GM18508 (cell line): ENCODE results near the gene RAMAC.
"Not testable (repeated sequence)": the region's sequence is repeated elsewhere in the genome, so short reads cannot be mapped to it uniquely, and the experiment has no call there.

Experiments
- ATAC-seq: cut with Tn5 transposase; IDR thresholded peaks from one replicate; pipeline ENCODE4 v1.9.1; 2021; ENCODE audit warnings: moderate number of reproducible peaks; ENCODE audit not compliant: insufficient read depth, unreplicated experiment

The RAMAC gene

DNA sequence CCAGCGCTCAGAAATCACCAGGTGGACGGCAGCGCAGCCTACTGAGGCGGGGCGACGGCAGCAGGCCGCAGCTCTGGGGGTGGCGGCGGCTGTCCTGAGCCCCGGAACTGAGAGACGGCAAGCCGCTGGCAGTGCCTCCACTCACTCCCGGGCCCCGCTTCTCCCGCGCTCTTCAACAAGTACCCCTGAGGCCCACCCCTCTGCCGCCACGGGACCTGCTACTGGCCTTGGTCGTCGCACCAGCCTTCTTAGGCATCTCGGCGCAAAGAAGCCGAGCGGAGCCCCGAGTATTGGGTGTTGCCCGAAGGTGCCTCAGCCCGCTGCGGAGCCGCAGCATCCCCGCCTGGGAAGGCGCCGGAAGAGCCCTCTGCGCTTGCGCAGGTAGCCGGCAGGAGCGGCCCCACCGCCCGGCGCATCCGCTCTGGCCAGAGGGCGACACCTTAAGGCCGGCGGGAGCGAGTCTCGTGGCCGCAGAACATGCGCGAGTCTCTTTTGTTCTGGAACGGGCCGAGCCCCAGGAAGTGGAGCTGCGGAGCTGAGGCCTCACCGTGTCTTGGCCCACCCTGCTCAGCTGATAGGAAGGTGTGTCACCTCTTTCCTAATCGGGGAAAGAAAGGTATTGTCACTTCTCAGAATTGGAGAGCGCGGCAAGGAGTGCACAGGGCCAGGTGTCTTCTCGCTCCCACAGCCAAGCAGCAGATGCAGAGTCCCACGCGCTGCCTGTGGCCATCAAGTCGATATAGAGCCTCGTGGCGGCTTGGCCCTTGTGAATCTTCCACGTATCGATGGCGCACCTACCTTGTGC, 25.5 kb downstream of the RAMAC start, which contains the start of gene C15orf40:
C15orf40 (minus strand) TSS at position 369 of the 805 bp plus-strand sequence; CDS start at position 337, 32 bp downstream.
- ATAC-seq: peak; percentile 58

DNA sequence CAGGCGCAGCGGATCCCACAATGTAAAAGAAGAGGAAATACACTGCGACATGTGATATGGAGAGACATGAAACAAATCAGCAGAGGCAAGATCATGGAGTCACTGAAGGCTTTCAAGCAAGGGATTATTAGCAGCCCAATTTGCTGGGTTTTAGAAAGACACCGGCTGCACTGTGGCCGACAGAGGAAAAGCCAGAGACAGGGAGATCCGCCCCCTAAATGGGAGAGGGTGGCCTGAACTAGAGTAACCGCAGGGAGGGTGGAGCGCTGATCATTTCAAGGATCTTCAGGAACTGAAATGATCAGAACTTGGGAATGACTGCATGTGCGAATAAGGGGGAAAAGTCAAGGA, 26.0 kb downstream of the RAMAC start:
- no peak for ATAC-seq

DNA sequence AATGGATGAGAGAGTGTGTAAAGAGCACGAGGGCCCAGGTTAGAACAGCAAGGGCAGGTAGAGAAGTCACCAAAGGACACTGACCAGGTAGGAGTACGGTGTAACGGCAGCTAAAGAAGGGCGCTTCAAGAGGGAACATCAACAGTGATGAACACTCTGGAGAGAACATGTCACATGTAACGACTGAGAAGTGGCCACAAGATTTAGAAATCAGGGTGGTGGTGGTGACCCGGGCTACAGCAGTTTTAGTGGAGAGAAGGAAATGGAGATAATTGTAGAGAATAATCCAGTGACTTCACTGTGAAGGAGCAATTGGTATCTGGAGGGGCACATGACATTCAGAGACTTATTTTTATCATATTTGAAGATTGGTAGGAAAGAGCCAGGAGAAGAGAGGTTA, 26.6 kb downstream of the RAMAC start:
- no peak for ATAC-seq

DNA sequence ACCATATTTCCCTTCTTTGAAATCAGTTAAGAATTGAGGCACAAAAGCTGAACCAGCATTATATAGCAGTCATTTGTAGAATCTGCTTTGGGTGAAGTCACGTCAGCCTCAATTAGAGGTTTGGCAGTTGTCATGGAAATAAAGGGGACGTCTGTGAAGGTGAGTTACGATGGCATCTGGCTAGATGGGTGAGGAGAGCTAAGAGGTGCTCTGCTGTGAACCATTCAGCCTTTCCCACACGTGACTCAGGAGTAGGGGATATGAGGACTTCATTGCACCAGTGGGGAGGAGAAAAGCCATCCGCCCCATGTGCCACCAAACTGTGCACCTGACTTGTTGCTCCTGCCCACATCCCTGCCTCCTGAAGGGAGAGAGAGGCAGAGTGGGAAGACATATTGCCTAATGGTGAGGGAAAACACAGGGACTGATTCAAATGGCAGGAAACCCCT, 28.2 kb downstream of the RAMAC start:
- ATAC-seq: no peak

DNA sequence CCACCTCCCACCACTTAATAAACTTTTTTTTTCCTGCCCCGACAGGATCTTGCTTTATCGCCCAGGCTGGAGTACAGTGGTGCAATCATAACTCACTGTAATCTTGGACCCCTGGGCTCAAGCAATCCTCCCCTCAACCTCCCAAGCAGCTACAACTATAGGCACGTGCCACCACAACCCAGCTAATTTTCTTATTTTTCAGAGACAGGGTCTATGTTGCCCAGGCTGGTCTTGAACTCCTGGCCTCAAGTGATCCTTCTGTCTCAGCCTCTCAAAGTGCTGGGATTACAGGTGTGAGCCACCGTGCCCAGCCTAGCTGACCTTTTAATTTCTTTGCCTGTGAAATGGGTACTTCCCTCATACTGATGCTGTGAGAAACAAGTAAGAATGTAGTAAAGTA, 29.4 kb downstream of the RAMAC start:
- ATAC-seq: no peak

DNA sequence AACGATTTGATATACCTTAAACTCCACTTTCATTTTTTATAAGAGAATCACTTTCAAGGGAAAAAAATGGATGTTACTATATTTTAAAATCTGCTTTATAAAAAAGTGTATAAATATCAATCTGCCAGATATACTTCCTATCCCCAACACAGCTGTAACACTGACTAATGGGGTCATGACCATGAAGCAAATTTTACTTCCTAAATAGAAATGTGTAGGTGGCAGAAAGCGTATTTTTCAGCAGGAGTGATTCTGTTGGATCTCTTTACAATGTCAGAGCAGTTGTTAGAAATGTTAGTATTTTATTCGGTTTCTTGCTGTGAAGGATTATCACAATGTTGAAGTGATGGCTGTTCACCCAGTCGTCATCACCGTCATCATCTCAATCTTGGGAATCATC, 30.9 kb downstream of the RAMAC start:
- ATAC-seq: no peak

DNA sequence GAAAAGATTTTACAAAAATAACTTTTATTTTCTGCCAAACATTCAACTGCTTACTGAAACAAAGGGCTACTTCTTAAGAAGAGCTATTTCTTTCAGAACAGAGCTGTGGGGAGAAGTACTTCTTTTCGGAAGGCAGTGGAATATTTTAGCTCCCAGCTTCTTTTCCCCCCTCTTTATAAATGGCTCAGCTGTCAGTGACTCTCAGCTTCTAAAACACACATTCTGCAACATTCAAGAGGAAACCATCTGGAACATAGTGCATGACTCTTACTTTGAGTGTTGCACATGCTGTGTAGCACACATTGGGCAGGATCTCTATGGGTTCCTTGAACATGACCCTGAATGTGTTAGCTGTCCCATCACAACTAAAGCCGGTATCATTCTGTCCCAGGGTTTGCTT, 32.4 kb downstream of the RAMAC start:
- no peak for ATAC-seq

DNA sequence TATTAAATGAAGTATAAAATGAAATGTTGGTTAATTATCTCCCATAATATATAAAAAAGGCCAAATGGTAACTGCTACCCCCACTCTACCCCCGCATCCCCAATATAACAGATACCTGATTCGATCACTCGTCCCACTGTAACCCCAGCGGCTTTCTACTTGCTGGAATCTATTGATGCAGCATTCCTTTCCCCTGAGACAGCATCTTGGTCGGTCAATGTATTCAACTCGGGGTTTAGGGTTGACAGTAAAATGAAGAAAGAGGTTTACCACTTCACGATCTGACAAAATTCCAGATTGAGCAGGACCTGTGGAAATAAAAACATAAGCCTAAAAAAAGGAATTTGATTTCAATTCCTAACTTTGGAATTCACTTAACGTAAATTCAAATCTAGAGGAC, 44.0 kb downstream of the RAMAC start:
- no peak for ATAC-seq

DNA sequence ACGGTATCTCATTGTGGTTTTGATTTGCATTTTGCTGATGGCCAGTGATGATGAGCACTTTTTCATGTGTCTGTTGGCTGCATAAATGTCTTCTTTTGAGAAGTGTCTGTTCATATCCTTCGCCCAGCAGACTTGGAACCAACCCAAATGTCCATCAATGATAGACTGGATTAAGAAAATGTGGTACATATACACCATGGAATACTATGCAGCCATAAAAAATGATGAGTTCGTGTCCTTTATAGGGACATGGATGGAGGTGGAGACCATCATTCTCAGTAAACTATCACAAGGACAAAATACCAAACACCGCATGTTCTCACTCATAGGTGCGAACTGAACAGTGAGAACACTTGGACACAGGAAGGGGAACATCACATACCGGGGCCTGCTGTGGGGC, 45.2 kb downstream of the RAMAC start:
- ATAC-seq: not testable (repeated sequence)

DNA sequence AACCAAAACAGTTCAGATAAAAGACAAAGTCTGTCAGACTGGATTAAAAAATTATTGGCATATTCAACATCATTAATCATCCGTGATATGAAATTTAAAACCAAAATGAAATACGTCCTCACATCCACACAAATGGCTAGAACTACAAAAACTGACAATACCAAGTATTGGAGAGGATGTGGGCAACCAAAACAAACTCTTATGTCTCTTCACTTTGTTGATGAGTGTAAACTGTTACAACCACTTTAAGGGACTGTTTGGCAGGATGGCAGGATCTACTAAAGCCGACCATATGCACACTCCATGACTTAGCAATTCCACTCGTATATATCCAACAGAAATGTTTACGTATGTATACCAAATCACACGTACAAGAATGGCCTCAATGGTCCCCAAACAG, 50.2 kb downstream of the RAMAC start:
- no peak for ATAC-seq

DNA sequence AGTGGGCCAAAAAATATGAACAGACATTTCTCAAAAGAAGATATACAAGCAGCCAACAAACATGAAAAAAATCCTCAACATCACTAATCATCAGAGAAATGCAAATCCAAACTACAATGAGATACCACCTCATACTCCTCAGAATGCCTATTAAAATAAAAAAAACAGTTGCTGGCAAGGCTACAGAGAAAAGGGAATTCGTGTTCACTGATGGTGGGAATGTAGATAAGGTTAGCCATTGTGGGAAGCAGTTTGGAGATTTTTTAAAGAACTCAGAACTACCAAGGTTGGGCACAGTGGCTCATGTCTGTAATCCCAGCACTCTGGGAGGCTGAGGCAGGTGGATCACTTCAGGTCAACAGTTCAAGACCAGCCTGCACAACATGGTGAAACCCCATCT, 53.2 kb downstream of the RAMAC start:
- no peak for ATAC-seq
